CD4-positive, alpha-beta T cell treated with Interleukin-1 beta for 1 hour (primary cell): Measurements from ENCODE around the gene CBX8.
A peak's percentile ranks its signal among the peaks of the same experiment; 100 is the strongest.

ENCODE experiments used
- DNase-seq, 2 donors: peaks; one replicate each; pipeline ENCODE4 v3.0.0-alpha.2; 2020 to 2022

Gene CBX8

GRCh38 chr17:79834565-79835469 is 37.9 kb upstream of the CBX8 start:
- DNase-seq: peak in 1 of 2 donors; percentile 62

GRCh38 chr17:79833744-79834564 is 37.1 kb upstream of the CBX8 start:
- DNase-seq: no peak

GRCh38 chr17:79833110-79833450 is 36.2 kb upstream of the CBX8 start:
- no peak for DNase-seq

- DNase-seq: no peak
Measured at GRCh38 chr17:79832218-79833109, 35.6 kb upstream of the CBX8 start.

GRCh38 chr17:79831265-79832217 is 34.7 kb upstream of the CBX8 start:
- no peak for DNase-seq

GRCh38 chr17:79830763-79831264 is 33.9 kb upstream of the CBX8 start:
- DNase-seq: no peak

- DNase-seq: no peak
Measured at GRCh38 chr17:79830303-79830702, 33.4 kb upstream of the CBX8 start.

GRCh38 chr17:79829457-79829856 is 32.6 kb upstream of the CBX8 start:
- no peak for DNase-seq

GRCh38 chr17:79829004-79829403 is 32.1 kb upstream of the CBX8 start:
- DNase-seq: no peak

GRCh38 chr17:79826841-79827578 is 30.1 kb upstream of the CBX8 start:
- no peak for DNase-seq

GRCh38 chr17:79826204-79826680 is 29.4 kb upstream of the CBX8 start:
- peak in 1 of 2 donors; percentile 46 for DNase-seq

GRCh38 chr17:79825580-79825921 is 28.7 kb upstream of the CBX8 start:
- no peak for DNase-seq

- no peak for DNase-seq
Measured at GRCh38 chr17:79824893-79825579, 28.2 kb upstream of the CBX8 start.

- DNase-seq: no peak
Measured at GRCh38 chr17:79824234-79824633, 27.4 kb upstream of the CBX8 start.

GRCh38 chr17:79822583-79823124 is 25.8 kb upstream of the CBX8 start:
- DNase-seq: no peak

- DNase-seq: no peak
Measured at GRCh38 chr17:79821331-79822095, 24.6 kb upstream of the CBX8 start.

GRCh38 chr17:79820959-79821330 is 24.1 kb upstream of the CBX8 start:
- no peak for DNase-seq

- no peak for DNase-seq
Measured at GRCh38 chr17:79819534-79820276, 22.8 kb upstream of the CBX8 start.
